HepG2 (cell line): ENCODE measurements around the gene VWA1. TPM values are rescaled to one million over a fixed set of nuclear protein-coding genes. Genes with fewer than 3 reads are reported as not detected.
A peak's percentile ranks its signal among the peaks of the same experiment; 100 is the strongest.

ENCODE experiments used
- ATF1 ChIP-seq: IDR thresholded peaks from 2 replicates; pipeline ENCODE4 v1.6.1; 2016; ENCODE audit warnings: mild to moderate bottlenecking, control low read depth
- EED ChIP-seq: sonication (generic); formaldehyde crosslinking; IDR thresholded peaks from 2 replicates; pipeline ENCODE4 v1.5.0; 2020; ENCODE audit warnings: mild to moderate bottlenecking, missing genetic modification reagents
- GLI4 ChIP-seq: sonication (generic); formaldehyde crosslinking; IDR thresholded peaks from 2 replicates; pipeline ENCODE4 v1.5.1; 2020; ENCODE audit warnings: missing genetic modification reagents, mild to moderate bottlenecking, moderate library complexity, borderline replicate concordance
- HNRNPL ChIP-seq: fragments of 200-400 bp; formaldehyde crosslinking; IDR thresholded peaks from 2 replicates; pipeline ENCODE4 v1.6.1; 2017; ENCODE audit warnings: mild to moderate bottlenecking, low read depth, low read length
- MIER2 ChIP-seq: IDR thresholded peaks from 2 replicates; pipeline ENCODE4 v1.6.1; 2016; ENCODE audit warnings: missing biosample characterization, missing genetic modification reagents
- RARG ChIP-seq: sonication (generic); formaldehyde crosslinking; IDR thresholded peaks from 2 replicates; pipeline ENCODE4 v1.4.0; 2020; ENCODE audit warnings: low read depth, mild to moderate bottlenecking, missing genetic modification reagents
- SALL2 ChIP-seq: sonication (generic); formaldehyde crosslinking; IDR thresholded peaks from 2 replicates; pipeline ENCODE4 v1.8.1; 2023; ENCODE audit warnings: mild to moderate bottlenecking, missing genetic modification reagents, inconsistent platforms
- SIN3A ChIP-seq: IDR thresholded peaks from 2 replicates; pipeline ENCODE4 v1.6.1; 2011; ENCODE audit warnings: low read depth, mild to moderate bottlenecking, control low read depth, low read length, borderline replicate concordance
- SKI ChIP-seq: fragments of 450-650 bp; IDR thresholded peaks from one replicate; pipeline ENCODE4 v1.6.1; 2018; ENCODE audit warnings: mild to moderate bottlenecking; ENCODE audit not compliant: partially characterized antibody
- SP140L ChIP-seq: sonication (generic); formaldehyde crosslinking; IDR thresholded peaks from 2 replicates; pipeline ENCODE4 v1.4.0; 2020; ENCODE audit warnings: missing genetic modification reagents, borderline replicate concordance
- TSC22D2 ChIP-seq: sonication (generic); formaldehyde crosslinking; IDR thresholded peaks from 2 replicates; pipeline ENCODE4 v1.5.1; 2020; ENCODE audit warnings: missing genetic modification reagents, mild to moderate bottlenecking, borderline replicate concordance
- ZNF256 ChIP-seq: sonication (generic); formaldehyde crosslinking; conservative IDR thresholded peaks from 2 replicates; pipeline ENCODE4 v1.4.0; 2020; ENCODE audit warnings: missing genetic modification reagents
- ZNF317 ChIP-seq: sonication (generic); formaldehyde crosslinking; IDR thresholded peaks from 2 replicates; pipeline ENCODE4 v1.5.0; 2020; ENCODE audit warnings: mild to moderate bottlenecking, missing genetic modification reagents
- ZNF687 ChIP-seq: sonication (generic); formaldehyde crosslinking; IDR thresholded peaks from 2 replicates; pipeline ENCODE4 v1.5.1; 2020; ENCODE audit warnings: mild to moderate bottlenecking, missing genetic modification reagents, moderate library complexity
- ZNF768 ChIP-seq: sonication (generic); formaldehyde crosslinking; IDR thresholded peaks from 2 replicates; pipeline ENCODE4 v1.4.0; 2020; ENCODE audit warnings: missing genetic modification reagents
- ZSCAN22 ChIP-seq: sonication (generic); formaldehyde crosslinking; IDR thresholded peaks from 2 replicates; pipeline ENCODE4 v1.4.0; 2020; ENCODE audit warnings: mild to moderate bottlenecking, missing genetic modification reagents
- polyA plus RNA-seq, 8 experiments: library from polyadenylated mRNA; depleted of rRNA in 3 of 8; stranded (reverse) in 7 of 8; unstranded in 1 of 8; fragments of >200 nt; fragmentation: Illumina TruSeq in 4 of 8; extraction: Trizol in 4 of 8; gene quantifications; 2 replicates each; pipeline versions ENCODE4 v1.2.1 to v1.2.3, GENCODE V29; 2011 to 2016; ENCODE audit warnings: low read depth in 4 of 8, missing spikeins in 1 of 8, mixed read lengths in 1 of 8; ENCODE audit not compliant: insufficient read depth in 1 of 8
- total RNA-seq, 5 experiments: library from RNA; depleted of rRNA; stranded (reverse); fragments of >200 nt; fragmentation: Illumina TruSeq; extraction: Trizol; gene quantifications; 2 replicates each; pipeline ENCODE4 v1.2.3, GENCODE V29; 2016; ENCODE audit warnings: low read depth in 1 of 5
- TF ChIP-seq, protein P1 (sequence below): fragments of 450-650 bp; IDR thresholded peaks from 2 replicates; pipeline ENCODE4 v1.6.1; 2017; ENCODE audit warnings: mild to moderate bottlenecking
- TF ChIP-seq, protein P2 (sequence below): sonication (generic); formaldehyde crosslinking; IDR thresholded peaks from 2 replicates; pipeline ENCODE4 v1.4.0; 2020; ENCODE audit warnings: missing genetic modification reagents
- TF ChIP-seq, protein P3 (sequence below): sonication (generic); formaldehyde crosslinking; IDR thresholded peaks from 2 replicates; pipeline ENCODE4 v1.5.0; 2020; ENCODE audit warnings: missing genetic modification reagents

The VWA1 gene
- total and polyA plus RNA-seq, 2 of the 13 experiments (the other 11 are each of a cell fraction or from before 2014, with no cell fraction given): 40.9 to 57.5 TPM

DNA sequence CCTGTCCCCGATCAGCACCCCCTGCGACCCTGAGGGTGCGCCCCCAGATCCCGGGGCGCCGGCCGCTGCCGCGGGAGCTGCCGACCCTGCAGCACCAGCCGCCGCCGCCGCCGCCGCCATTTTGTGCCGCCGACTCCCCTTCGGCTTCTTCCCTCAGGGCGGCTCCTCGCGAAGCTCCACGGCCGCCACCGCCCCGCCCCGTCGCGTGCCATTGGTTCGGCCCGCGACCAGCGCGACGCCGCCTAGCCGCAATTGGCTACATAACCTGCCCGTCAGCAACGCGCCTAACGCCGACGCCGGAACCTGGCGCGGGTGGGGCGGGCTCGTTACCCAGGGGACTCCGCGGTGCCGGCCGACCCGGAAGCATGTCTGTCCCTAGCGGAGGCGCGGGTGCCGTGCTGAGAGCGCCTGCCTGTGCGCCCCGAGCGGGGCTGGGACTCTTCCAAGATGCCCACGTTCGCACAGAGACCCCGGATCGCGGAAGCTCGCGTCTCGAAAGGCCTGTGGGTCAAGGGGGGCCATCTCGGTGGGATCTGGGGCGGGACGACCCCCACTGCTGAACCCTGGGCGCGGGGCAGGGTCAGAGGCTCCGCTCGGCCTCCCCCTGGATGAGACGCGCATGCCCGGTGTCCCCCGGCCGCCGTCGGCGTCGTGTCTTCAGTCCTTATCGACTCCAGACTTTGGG, 36.2 kb upstream of the VWA1 start, which contains the start of gene CCNL2 (continued):
- TF ChIP-seq, protein P1, sequence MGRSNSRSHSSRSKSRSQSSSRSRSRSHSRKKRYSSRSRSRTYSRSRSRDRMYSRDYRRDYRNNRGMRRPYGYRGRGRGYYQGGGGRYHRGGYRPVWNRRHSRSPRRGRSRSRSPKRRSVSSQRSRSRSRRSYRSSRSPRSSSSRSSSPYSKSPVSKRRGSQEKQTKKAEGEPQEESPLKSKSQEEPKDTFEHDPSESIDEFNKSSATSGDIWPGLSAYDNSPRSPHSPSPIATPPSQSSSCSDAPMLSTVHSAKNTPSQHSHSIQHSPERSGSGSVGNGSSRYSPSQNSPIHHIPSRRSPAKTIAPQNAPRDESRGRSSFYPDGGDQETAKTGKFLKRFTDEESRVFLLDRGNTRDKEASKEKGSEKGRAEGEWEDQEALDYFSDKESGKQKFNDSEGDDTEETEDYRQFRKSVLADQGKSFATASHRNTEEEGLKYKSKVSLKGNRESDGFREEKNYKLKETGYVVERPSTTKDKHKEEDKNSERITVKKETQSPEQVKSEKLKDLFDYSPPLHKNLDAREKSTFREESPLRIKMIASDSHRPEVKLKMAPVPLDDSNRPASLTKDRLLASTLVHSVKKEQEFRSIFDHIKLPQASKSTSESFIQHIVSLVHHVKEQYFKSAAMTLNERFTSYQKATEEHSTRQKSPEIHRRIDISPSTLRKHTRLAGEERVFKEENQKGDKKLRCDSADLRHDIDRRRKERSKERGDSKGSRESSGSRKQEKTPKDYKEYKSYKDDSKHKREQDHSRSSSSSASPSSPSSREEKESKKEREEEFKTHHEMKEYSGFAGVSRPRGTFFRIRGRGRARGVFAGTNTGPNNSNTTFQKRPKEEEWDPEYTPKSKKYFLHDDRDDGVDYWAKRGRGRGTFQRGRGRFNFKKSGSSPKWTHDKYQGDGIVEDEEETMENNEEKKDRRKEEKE: no peak
- peak; percentile 51; the same call in 1 of the 2 replicates for TF ChIP-seq ZNF317 (CRISPR knock-in tag)
- TF ChIP-seq, protein P2, sequence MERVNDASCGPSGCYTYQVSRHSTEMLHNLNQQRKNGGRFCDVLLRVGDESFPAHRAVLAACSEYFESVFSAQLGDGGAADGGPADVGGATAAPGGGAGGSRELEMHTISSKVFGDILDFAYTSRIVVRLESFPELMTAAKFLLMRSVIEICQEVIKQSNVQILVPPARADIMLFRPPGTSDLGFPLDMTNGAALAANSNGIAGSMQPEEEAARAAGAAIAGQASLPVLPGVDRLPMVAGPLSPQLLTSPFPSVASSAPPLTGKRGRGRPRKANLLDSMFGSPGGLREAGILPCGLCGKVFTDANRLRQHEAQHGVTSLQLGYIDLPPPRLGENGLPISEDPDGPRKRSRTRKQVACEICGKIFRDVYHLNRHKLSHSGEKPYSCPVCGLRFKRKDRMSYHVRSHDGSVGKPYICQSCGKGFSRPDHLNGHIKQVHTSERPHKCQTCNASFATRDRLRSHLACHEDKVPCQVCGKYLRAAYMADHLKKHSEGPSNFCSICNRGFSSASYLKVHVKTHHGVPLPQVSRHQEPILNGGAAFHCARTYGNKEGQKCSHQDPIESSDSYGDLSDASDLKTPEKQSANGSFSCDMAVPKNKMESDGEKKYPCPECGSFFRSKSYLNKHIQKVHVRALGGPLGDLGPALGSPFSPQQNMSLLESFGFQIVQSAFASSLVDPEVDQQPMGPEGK (CRISPR knock-in tag): peak; percentile 51; the same call in 1 of the 2 replicates
- 0 out of 2 replicates have a peak, but pooled peaks have one; percentile 9 for TF ChIP-seq ZNF768 (CRISPR knock-in tag)
- peak; percentile 80 for TF ChIP-seq ZNF687 (CRISPR knock-in tag)
- TF ChIP-seq MIER2 (CRISPR knock-in tag): no peak
- no peak for TF ChIP-seq HNRNPL
- TF ChIP-seq TSC22D2 (CRISPR knock-in tag): 0 out of 2 replicates have a peak, but pooled peaks have one; percentile 26
- TF ChIP-seq ZNF256 (CRISPR knock-in tag): no peak
- TF ChIP-seq, protein P3, sequence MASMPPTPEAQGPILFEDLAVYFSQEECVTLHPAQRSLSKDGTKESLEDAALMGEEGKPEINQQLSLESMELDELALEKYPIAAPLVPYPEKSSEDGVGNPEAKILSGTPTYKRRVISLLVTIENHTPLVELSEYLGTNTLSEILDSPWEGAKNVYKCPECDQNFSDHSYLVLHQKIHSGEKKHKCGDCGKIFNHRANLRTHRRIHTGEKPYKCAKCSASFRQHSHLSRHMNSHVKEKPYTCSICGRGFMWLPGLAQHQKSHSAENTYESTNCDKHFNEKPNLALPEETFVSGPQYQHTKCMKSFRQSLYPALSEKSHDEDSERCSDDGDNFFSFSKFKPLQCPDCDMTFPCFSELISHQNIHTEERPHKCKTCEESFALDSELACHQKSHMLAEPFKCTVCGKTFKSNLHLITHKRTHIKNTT (CRISPR knock-in tag): no peak
- TF ChIP-seq GLI4: 0 out of 2 replicates have a peak, but pooled peaks have one; percentile 55
- TF ChIP-seq ATF1: peak; percentile 83
- peak; percentile 69; the same call in 1 of the 2 replicates for TF ChIP-seq SALL2 (CRISPR knock-in tag)
- no peak for TF ChIP-seq RARG (CRISPR knock-in tag)
- TF ChIP-seq EED (CRISPR knock-in tag): no peak
- no peak for TF ChIP-seq SP140L (CRISPR knock-in tag)
- peak; percentile 52 for TF ChIP-seq SKI
- no peak for TF ChIP-seq ZSCAN22
- peak; percentile 94; the same call in 1 of the 2 replicates for TF ChIP-seq SIN3A
